Left lung (tissue), 10 donors: ENCODE data around the gene DMWD. TPM values are rescaled to one million over a fixed set of nuclear protein-coding genes. Genes with fewer than 3 reads are reported as not detected.

Experiments
- ATAC-seq: fragments of 200-7000 bp; cut with Tn5 transposase; one replicate; pipeline ENCODE4 v1.9.1; 2020; ENCODE audit warnings: moderate library complexity
- DNase-seq, 4 donors: peaks; one replicate each; pipeline ENCODE4 v3.0.0-alpha.2; 2013 to 2020
- H3K27ac ChIP-seq, 2 donors: fragments of 200-600 bp; sonication (generic) in 1 of 2; one replicate each; pipeline versions ENCODE4 v1.5.0 to v1.8.0; 2020 to 2021
- H3K27me3 ChIP-seq, 2 donors: fragments of 200-600 bp; sonication (generic) in 1 of 2; one replicate each; pipeline versions ENCODE4 v1.5.0 to v1.8.0; 2020 to 2021
- H3K36me3 ChIP-seq, 2 donors: fragments of 200-600 bp; sonication (generic) in 1 of 2; one replicate each; pipeline versions ENCODE4 v1.5.0 to v1.8.0; 2020 to 2021
- H3K4me1 ChIP-seq, 2 donors: fragments of 200-600 bp; one replicate each; pipeline ENCODE4 v1.8.0; 2021
- H3K4me3 ChIP-seq, 2 donors: fragments of 200-600 bp; sonication (generic) in 1 of 2; one replicate each; pipeline versions ENCODE4 v1.5.0 to v1.8.0; 2020 to 2021; ENCODE audit warnings: mild to moderate bottlenecking in 1 of 2
- H3K9me3 ChIP-seq, 2 donors: fragments of 200-600 bp; sonication (generic) in 1 of 2; one replicate each; pipeline versions ENCODE4 v1.5.0 to v1.8.0; 2020 to 2021
- intact Hi-C, 2 donors: fragments of 100-400 bp; cut with DNase I; formaldehyde crosslinking; loops; one replicate each; pipeline versions ENCODE4 v1.11.2 to v1.14.2; 2022
- polyA plus RNA-seq, 6 donors: library from polyadenylated mRNA; unstranded; fragments of 120-200 nt; gene quantifications; one replicate each; pipeline ENCODE4 v1.2.1, GENCODE V29; 2013; ENCODE audit not compliant: insufficient read length in 6 of 6
- total RNA-seq, 2 donors: library from RNA; stranded (reverse); fragmentation: NEBNext Ultra II Directional; extraction: Animal tissue kit (Norgen Biotek cat#: 25700); gene quantifications; one replicate each; pipeline ENCODE4 v1.2.1, GENCODE V29; 2021
- TF ChIP-seq, protein P1 (sequence below), 2 donors: fragments of 200-600 bp; sonication (generic) in 1 of 2; IDR thresholded peaks; one replicate each; pipeline versions ENCODE4 v1.5.0 to v1.8.0; 2021; ENCODE audit warnings: antibody characterized with exemption in 2 of 2
- donor health status: DM: no; HTN: yes; CAD: no.
- donor health status: DM: no; HTN: no; CAD: no.

DMWD gene
- total and polyA plus RNA-seq, 8 donors, result 29.6 to 51.4 (median 40.2) TPM

DNA sequence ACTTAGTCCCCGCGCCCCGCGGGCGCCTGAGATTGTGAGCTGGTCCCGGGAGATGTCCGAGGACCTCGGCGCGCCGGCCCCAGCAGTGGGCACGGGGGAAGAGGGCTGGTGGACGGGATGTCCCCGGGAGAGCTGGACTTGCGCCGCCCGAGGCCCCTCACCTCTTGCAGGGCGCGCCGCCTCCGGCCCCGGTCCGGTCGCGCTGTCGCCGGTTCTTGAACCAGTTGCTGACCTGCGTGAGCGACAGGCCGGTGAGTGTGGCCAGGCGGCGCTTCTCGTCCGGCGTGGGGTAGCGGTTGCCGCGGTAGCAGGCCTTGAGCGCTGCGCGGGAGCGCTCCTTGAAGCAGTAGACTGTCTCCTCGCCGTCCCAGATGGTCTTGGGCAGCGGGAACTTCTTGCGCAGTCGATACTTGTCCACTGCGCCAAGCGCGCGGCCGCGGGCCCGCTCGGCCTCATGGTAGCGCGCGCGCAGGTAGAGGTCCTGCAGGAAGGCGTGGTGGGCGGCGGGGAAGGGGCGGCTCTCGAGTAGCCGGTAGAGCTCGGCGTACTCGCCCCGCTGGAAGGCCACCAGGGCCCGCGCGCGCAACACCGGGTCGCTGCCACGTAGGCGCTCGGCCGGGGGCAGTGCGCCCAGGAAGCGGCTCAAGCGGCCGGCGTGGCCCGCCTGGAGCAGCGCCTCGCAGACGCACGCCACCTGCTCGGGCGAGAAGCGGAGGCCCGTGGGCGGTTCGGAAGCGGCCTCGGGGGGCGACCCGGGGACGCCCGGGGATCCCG lies 24.6 kb downstream of the DMWD start:
- DNase-seq, result peak; percentile 56 to 89 (median 75)

DNA sequence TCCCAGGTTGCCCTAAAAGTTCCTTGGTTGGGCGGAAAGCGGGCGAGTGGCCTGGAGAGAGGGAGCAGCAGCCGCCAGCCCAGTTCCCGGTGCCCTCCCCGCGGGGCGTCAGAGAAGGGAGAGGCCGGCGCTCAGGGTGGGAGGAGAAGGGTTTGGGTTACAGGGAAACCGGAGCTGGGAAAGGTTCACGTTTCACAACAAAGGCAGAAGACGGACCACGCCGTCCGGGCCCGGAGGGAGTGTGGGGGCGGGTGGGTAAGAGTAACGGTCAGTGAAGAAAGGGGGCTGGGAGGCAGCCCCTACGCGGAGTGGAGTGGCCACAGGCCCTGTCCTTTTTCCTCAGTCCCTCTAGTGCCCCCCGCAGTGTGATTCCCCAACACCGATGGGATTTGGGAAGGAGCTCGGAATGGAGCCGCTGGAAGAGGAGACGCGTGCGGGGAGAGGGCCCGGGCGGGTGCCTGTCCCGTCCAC lies 25.2 kb downstream of the DMWD start:
- intact Hi-C loops, result no loop called here
- no peaks in the 10 kb centered on the region for H3K36me3 ChIP-seq
- H3K27ac ChIP-seq, result peak overlapping the region; percentile 82 to 95
- DNase-seq, result peak; percentile 81 to 92 (median 86)
- peak overlapping the region; percentile 64 to 68 for H3K4me3 ChIP-seq
- H3K4me1 ChIP-seq, result peaks cover 16 to 54% of the 10 kb centered on the region in 2 donors
- TF ChIP-seq, protein P1, sequence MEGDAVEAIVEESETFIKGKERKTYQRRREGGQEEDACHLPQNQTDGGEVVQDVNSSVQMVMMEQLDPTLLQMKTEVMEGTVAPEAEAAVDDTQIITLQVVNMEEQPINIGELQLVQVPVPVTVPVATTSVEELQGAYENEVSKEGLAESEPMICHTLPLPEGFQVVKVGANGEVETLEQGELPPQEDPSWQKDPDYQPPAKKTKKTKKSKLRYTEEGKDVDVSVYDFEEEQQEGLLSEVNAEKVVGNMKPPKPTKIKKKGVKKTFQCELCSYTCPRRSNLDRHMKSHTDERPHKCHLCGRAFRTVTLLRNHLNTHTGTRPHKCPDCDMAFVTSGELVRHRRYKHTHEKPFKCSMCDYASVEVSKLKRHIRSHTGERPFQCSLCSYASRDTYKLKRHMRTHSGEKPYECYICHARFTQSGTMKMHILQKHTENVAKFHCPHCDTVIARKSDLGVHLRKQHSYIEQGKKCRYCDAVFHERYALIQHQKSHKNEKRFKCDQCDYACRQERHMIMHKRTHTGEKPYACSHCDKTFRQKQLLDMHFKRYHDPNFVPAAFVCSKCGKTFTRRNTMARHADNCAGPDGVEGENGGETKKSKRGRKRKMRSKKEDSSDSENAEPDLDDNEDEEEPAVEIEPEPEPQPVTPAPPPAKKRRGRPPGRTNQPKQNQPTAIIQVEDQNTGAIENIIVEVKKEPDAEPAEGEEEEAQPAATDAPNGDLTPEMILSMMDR (IDR thresholded peaks at IDR 0.05), result no peak
- ATAC-seq, result peak; percentile 10
- peaks cover 0 to 100% of the 10 kb centered on the region in 2 donors for H3K27me3 ChIP-seq
- no peaks in the 10 kb centered on the region for H3K9me3 ChIP-seq

More for the DNA sequence above, 24.6 kb downstream of the DMWD start:
- TF ChIP-seq, protein P1 (IDR thresholded peaks at IDR 0.05), result no peak
- Histone ChIP-seq H3K27me3 (peaks cover 0 to 100% of the 10 kb centered on the region in 2 donors), H3K27ac (peak overlapping the region; percentile 82 to 95), H3K9me3 (no peaks in the 10 kb centered on the region), H3K36me3 (peaks cover 0 to 6% of the 10 kb centered on the region in 2 donors), H3K4me1 (peaks cover 16 to 54% of the 10 kb centered on the region in 2 donors), H3K4me3 (peak overlapping the region; percentile 64 to 68)
- intact Hi-C loops, result no loop called here
- peak; percentile 2 for ATAC-seq

DNA sequence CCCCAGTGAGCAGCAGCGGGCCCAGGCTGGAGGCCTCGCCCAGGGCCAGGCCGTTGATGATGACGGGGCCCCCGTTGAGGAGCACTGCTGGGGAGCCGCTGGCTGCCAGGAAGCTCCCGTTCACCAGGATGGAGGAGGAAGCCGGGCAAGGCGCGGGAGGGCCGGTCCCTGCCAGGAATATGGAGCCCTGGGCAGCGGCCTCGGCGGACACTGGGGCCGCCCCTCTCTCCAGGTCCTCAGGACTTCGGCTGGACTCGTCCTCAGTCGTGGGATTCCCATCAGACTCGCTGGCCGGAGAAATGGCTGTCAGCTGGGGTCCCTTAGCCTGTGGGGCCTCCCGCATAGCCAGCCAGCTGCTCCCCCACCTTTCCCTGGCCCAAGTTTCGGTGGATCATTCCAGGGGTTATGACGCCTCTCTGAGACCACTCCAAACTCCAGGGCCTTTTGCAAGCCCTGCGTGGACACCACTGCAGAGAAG lies 25.7 kb downstream of the DMWD start:
- Histone ChIP-seq H3K9me3 (no peaks in the 10 kb centered on the region), H3K4me3 (peak overlapping the region; percentile 64 to 68), H3K27me3 (peaks cover 0 to 100% of the 10 kb centered on the region in 2 donors), H3K27ac (peak overlapping the region; percentile 82 to 95), H3K36me3 (no peaks in the 10 kb centered on the region), H3K4me1 (peaks cover 16 to 54% of the 10 kb centered on the region in 2 donors)
- ATAC-seq (no peak), DNase-seq (peak in 1 of 4 donors; percentile 81)
- TF ChIP-seq, protein P1 (IDR thresholded peaks at IDR 0.05), result no peak
- intact Hi-C loops, result no loop called here

DNA sequence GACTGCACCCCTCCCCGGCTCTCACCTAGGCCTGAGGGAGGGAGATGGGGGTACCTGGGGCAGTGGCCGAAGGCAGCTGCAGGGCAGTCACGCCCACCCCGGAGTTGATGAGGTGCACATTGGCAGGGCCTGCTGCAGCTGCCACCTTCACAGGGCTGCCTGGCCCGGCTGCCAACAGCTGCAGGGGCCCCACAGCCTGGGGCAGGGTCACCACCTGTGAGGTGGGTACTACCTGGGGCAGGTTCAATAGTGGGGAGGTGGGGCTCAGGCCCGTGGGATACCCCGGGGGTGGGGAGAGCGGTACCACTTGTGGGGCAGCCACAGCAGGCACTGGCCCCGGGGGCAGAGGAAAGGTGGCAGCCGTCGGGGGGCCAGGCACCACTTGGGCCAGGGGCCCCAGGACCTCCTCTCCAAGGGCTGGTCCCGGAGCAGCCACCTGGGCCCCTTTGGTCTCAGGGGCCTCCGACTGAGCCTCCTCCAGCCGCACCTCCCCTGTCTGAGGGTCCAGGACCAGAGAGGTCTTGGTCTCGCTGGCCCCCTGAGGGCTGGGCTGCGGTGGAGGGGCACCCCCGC lies 26.3 kb downstream of the DMWD start:
- TF ChIP-seq, protein P1 (IDR thresholded peaks at IDR 0.05), result no peak
- intact Hi-C loops, result no loop called here
- peak in 1 of 4 donors; percentile 76 for DNase-seq
- Histone ChIP-seq H3K36me3 (no peaks in the 10 kb centered on the region), H3K9me3 (no peaks in the 10 kb centered on the region), H3K4me3 (peak overlapping the region; percentile 64 to 68), H3K27ac (peak overlapping the region; percentile 82 to 95), H3K27me3 (peaks cover 0 to 100% of the 10 kb centered on the region in 2 donors), H3K4me1 (peaks cover 16 to 54% of the 10 kb centered on the region in 2 donors)
- ATAC-seq, result no peak
